Skeletal muscle satellite cell (primary cell): Measurements from ENCODE around the gene GALK2.
A peak's percentile ranks its signal among the peaks of the same experiment; 100 is the strongest.

Experiments
- H3K27me3 ChIP-seq: 2 replicates; pipeline ENCODE4 v1.7.0; 2013; ENCODE audit warnings: low read length; ENCODE audit not compliant: control insufficient read depth, insufficient read depth
- H3K36me3 ChIP-seq: 2 replicates; pipeline ENCODE4 v1.7.0; 2013; ENCODE audit warnings: mild to moderate bottlenecking, control low read depth, low read length; ENCODE audit not compliant: insufficient read depth
- H3K4me1 ChIP-seq: 2 replicates; pipeline ENCODE4 v1.7.0; 2013; ENCODE audit warnings: low read length; ENCODE audit not compliant: control insufficient read depth, insufficient read depth
- H3K4me2 ChIP-seq: 2 replicates; pipeline ENCODE4 v1.7.0; 2013; ENCODE audit warnings: mild to moderate bottlenecking, low read length
- H3K4me3 ChIP-seq: 2 replicates; pipeline ENCODE4 v1.7.0; 2013; ENCODE audit warnings: low read length
- H3K9ac ChIP-seq: 2 replicates; pipeline ENCODE4 v1.7.0; 2013; ENCODE audit warnings: mild to moderate bottlenecking, low read depth, low read length, moderate library complexity
- H3K9me3 ChIP-seq: replicated peaks from 2 replicates; pipeline ENCODE4 v1.7.0; 2013; ENCODE audit warnings: mild to moderate bottlenecking, control low read depth, low read length

Gene GALK2

DNA sequence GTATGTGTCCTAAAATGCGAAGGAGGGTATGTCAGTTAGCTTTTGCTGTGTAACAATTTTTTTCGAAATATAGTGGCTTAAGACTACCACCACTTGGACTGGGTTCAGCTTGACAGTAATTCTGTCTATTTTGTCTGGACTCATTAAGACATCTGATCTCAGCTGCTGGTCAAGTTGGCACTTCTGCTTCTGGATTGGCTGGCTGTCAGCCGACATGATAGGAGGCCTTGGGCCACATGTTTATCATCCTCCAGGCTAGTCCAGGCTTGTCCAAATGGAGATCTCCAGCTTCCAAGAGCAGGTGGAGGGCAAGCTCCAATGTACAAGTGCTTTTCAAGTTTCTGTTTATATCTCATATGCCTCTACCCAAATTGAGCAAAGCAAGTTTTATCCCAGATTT, 95.9 kb downstream of the GALK2 start:
- Histone ChIP-seq H3K36me3 (no peaks in the 10 kb centered on the region), H3K9ac (no peak overlapping the region), H3K9me3 (no peaks in the 10 kb centered on the region), H3K4me2 (no peak overlapping the region), H3K27me3 (no peaks in the 10 kb centered on the region), H3K4me1 (peaks cover 7% of the 10 kb centered on the region), H3K4me3 (no peak overlapping the region)

- no peaks in the 10 kb centered on the region for H3K27me3 ChIP-seq
- no peak overlapping the region for H3K9ac ChIP-seq
- no peaks in the 10 kb centered on the region for H3K9me3 ChIP-seq
- H3K4me2 ChIP-seq, result peak overlapping the region; percentile 31
- peak overlapping the region; percentile 5 for H3K4me3 ChIP-seq
- H3K4me1 ChIP-seq, result peaks cover 16% of the 10 kb centered on the region
- H3K36me3 ChIP-seq, result peaks cover 3% of the 10 kb centered on the region
Measured at GRCh38 chr15:49270541-49271421, 100.7 kb downstream of the GALK2 start.

- Histone ChIP-seq H3K9me3 (no peaks in the 10 kb centered on the region), H3K36me3 (peaks cover 3% of the 10 kb centered on the region), H3K4me2 (no peak overlapping the region), H3K4me3 (no peak overlapping the region), H3K27me3 (no peaks in the 10 kb centered on the region), H3K9ac (no peak overlapping the region), H3K4me1 (peaks cover 16% of the 10 kb centered on the region)
Measured at GRCh38 chr15:49273734-49274318, 103.8 kb downstream of the GALK2 start.

- Histone ChIP-seq H3K9me3 (no peaks in the 10 kb centered on the region), H3K36me3 (no peaks in the 10 kb centered on the region), H3K4me2 (no peak overlapping the region), H3K27me3 (no peaks in the 10 kb centered on the region), H3K9ac (no peak overlapping the region), H3K4me3 (no peak overlapping the region), H3K4me1 (peaks cover 11% of the 10 kb centered on the region)
Measured at GRCh38 chr15:49278751-49279150, 108.7 kb downstream of the GALK2 start.

- Histone ChIP-seq H3K4me3 (no peak overlapping the region), H3K27me3 (no peaks in the 10 kb centered on the region), H3K9ac (no peak overlapping the region), H3K36me3 (peaks cover 4% of the 10 kb centered on the region), H3K4me1 (peaks cover 11% of the 10 kb centered on the region), H3K9me3 (no peaks in the 10 kb centered on the region), H3K4me2 (no peak overlapping the region)
Measured at GRCh38 chr15:49279521-49280456, 109.7 kb downstream of the GALK2 start.

GRCh38 chr15:49282366-49282765, 112.3 kb downstream of the GALK2 start:
- Histone ChIP-seq H3K9ac (no peak overlapping the region), H3K9me3 (no peaks in the 10 kb centered on the region), H3K4me2 (no peak overlapping the region), H3K27me3 (no peaks in the 10 kb centered on the region), H3K36me3 (peaks cover 9% of the 10 kb centered on the region), H3K4me1 (peaks cover 11% of the 10 kb centered on the region), H3K4me3 (no peak overlapping the region)

DNA sequence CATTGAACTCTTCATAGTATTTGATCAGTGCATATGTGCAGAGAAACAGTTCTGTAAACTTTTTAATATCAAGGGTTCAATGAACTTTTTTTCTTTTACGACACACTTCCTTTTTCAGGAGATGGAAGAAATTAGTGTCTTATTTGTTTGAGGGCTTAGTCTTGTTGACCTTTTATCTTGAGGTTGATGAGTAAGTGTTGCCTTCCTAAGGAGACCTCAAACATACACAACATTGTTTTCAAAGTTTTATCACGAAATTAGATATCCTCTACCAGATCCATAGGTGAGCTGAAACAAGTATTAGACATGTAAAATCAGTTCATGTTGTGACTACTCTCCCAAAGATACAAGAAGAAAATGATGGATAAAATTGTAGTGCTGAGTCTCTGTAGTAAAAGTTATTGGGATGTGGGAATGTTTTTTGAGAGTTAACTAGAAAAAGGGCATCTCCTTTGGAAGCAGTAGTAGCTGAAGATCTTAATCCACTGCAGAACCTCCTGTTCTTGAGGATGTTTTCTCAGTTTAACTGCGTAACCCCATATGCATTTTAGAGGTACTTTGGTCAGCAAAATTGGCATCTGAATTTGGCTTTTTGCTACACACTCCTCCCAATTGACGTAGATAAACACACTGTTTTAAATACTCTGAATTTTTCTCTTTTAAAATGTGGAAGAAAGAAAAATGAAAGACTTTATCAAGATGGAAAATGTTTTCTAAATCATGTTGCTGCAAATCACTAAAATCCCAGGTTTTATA, 116.8 kb downstream of the GALK2 start:
- H3K36me3 ChIP-seq, result peaks cover 14% of the 10 kb centered on the region
- no peak overlapping the region for H3K4me2 ChIP-seq
- H3K9me3 ChIP-seq, result no peaks in the 10 kb centered on the region
- H3K4me1 ChIP-seq, result peaks cover 10% of the 10 kb centered on the region
- no peak overlapping the region for H3K9ac ChIP-seq
- H3K27me3 ChIP-seq, result no peaks in the 10 kb centered on the region
- H3K4me3 ChIP-seq, result no peak overlapping the region

- H3K4me3 ChIP-seq, result no peak overlapping the region
- peaks cover 14% of the 10 kb centered on the region for H3K36me3 ChIP-seq
- H3K4me2 ChIP-seq, result no peak overlapping the region
- H3K27me3 ChIP-seq, result no peaks in the 10 kb centered on the region
- H3K9ac ChIP-seq, result no peak overlapping the region
- H3K9me3 ChIP-seq, result no peaks in the 10 kb centered on the region
- H3K4me1 ChIP-seq, result peaks cover 6% of the 10 kb centered on the region
Measured at GRCh38 chr15:49287481-49287880, 117.4 kb downstream of the GALK2 start.

GRCh38 chr15:49288391-49288790, 118.3 kb downstream of the GALK2 start:
- H3K4me2 ChIP-seq, result no peak overlapping the region
- no peak overlapping the region for H3K4me3 ChIP-seq
- H3K27me3 ChIP-seq, result no peaks in the 10 kb centered on the region
- H3K9ac ChIP-seq, result no peak overlapping the region
- peaks cover 17% of the 10 kb centered on the region for H3K36me3 ChIP-seq
- H3K9me3 ChIP-seq, result no peaks in the 10 kb centered on the region
- no peaks in the 10 kb centered on the region for H3K4me1 ChIP-seq

DNA sequence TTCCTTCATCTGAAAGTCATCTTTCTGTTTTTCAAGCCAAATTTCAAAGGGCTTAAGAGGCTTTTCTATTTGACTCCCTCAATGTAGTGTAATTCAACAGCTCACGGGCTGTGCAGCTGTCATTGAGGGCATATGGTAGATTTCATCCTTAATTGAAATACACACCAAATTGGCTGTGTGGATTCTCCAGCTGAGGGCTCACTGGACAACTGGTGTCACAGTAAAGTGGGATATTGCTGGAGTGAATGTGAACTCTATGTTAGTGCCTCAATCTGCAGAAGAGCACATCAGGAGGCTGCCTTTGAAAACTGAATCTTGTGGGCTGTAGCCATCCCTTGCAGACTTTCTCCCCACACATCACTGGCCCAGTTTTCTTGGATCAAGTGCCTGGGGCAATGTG, 120.1 kb downstream of the GALK2 start:
- H3K4me1 ChIP-seq, result no peaks in the 10 kb centered on the region

DNA sequence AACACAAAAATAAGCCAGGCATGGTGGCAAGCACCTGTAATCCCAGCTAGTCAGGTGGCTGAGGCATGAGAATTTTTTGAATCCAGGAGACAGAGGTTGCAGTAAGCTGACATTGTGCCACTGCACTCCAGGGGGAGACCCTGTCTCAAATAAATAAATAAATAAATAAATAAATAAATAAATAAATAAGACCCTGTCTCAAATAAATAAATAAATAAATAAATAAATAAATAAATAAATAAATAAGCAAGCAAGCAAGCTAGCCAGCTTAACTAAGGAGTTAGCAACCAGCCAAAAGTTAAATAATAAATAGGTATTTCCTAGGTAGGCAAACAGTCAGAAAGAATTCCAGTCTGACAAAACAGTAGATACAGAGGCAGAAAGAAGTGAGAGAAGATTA, 123.9 kb downstream of the GALK2 start:
- Histone ChIP-seq H3K36me3 (peaks cover 10% of the 10 kb centered on the region), H3K4me3 (no peak overlapping the region), H3K27me3 (no peaks in the 10 kb centered on the region), H3K4me2 (no peak overlapping the region), H3K9me3 (no peaks in the 10 kb centered on the region), H3K9ac (no peak overlapping the region), H3K4me1 (no peaks in the 10 kb centered on the region)

More for the DNA sequence above, 120.1 kb downstream of the GALK2 start:
- Histone ChIP-seq H3K9me3 (no peaks in the 10 kb centered on the region), H3K4me3 (no peak overlapping the region), H3K27me3 (no peaks in the 10 kb centered on the region), H3K4me2 (no peak overlapping the region), H3K36me3 (peaks cover 11% of the 10 kb centered on the region), H3K9ac (no peak overlapping the region)
